HUES6 (cell line): ENCODE measurements around the gene SPAG9.
"Not testable (repeated sequence)": the region's sequence is repeated elsewhere in the genome, so short reads cannot be mapped to it uniquely, and the experiment has no call there.

ENCODE experiments used
- H3K27ac ChIP-seq: 2 replicates; pipeline ENCODE4 v1.7.0; 2013; ENCODE audit warnings: low read depth, mild to moderate bottlenecking, low read length, inconsistent platforms
- H3K27me3 ChIP-seq: 2 replicates; pipeline ENCODE4 v1.6.1; 2013; ENCODE audit warnings: low read length; ENCODE audit not compliant: control insufficient read depth, insufficient read depth
- H3K36me3 ChIP-seq: 2 replicates; pipeline ENCODE4 v1.6.1; 2013; ENCODE audit warnings: low read length; ENCODE audit not compliant: control insufficient read depth, insufficient read depth
- H3K4me1 ChIP-seq: 2 replicates; pipeline ENCODE4 v1.6.1; 2013; ENCODE audit warnings: low read length; ENCODE audit not compliant: control insufficient read depth, insufficient read depth
- H3K4me3 ChIP-seq: 2 replicates; pipeline ENCODE4 v1.5.1; 2013; ENCODE audit warnings: low read depth, low read length
- H3K9ac ChIP-seq: one replicate; pipeline ENCODE4 v1.6.1; 2013; ENCODE audit warnings: mild to moderate bottlenecking, low read length
- H3K9me3 ChIP-seq: 2 replicates; pipeline ENCODE4 v1.6.1; 2013; ENCODE audit warnings: low read depth, low read length; ENCODE audit not compliant: control insufficient read depth, insufficient read depth

The SPAG9 gene

DNA sequence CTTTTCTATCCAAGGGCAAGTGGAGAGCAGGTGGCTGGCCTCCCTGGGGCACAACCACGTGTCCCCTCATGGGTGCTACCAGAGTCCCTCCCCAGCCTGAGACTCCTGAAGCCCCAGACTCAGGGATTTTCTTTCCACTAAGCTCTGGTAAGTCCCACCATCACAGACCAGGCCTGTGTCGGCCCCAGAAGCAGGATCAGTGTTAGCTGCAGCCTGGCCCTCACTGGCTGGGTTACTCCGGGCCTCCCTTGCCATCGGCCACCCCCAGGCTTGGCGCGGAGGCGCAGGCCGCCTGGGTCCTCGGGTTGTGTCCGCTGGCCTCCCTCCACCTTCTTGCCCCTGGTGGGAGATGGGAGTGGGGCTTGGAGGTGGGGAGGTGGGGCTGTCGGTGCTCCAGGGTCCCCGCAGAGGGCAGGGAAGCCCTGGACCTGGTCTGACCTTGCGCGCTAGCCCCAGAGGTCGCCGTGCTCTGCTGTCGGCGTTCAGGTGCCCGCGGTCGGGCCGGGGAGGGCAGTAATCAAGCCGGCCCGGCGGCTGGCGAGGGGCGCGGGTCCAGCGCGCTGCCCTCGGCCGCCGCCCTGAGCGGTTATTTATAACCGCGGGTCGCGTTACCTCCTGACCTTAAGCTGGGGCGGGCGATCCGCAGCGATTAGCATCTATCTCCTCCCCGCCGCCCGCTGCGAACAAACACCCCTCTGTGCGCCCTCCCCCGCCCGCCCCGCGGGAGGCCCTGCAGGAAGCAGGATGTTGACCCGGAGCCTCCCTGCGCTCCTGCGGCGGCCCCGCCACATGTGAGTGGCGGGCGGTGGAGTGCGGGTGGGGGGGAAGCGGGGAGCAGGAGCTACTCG is 176.4 kb downstream of the SPAG9 start:
- H3K9me3 ChIP-seq: no peaks in the 10 kb centered on the region
- peaks cover 38% of the 10 kb centered on the region for H3K4me1 ChIP-seq
- peaks cover 27% of the 10 kb centered on the region for H3K27me3 ChIP-seq
- H3K36me3 ChIP-seq: no peaks in the 10 kb centered on the region
- H3K4me3 ChIP-seq: peak overlapping the region; percentile 57
- no peak overlapping the region for H3K27ac ChIP-seq
- peak overlapping the region; percentile 56 for H3K9ac ChIP-seq

DNA sequence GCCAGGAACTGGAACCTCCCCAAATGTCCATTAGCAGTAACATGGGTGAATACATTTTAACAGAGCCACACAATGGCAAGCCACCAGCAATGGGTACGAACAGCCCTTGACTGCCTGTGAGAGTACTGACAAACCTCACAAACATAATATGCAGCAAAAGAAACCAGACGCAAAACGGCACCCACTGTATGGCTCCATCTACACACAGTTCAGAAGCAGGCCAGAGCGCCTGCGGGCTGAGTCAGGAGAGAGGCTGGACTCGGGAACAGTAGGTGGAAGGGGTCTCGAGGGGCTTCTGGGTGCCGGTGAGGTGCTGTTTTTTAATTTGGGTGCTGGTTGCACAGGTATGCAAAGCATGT is 177.1 kb downstream of the SPAG9 start:
- Histone ChIP-seq H3K27ac (no peak overlapping the region), H3K4me3 (no peak overlapping the region), H3K9ac (no peak overlapping the region), H3K4me1 (peaks cover 31% of the 10 kb centered on the region), H3K9me3 (no peaks in the 10 kb centered on the region), H3K36me3 (no peaks in the 10 kb centered on the region), H3K27me3 (peaks cover 27% of the 10 kb centered on the region)

- Histone ChIP-seq H3K4me1 (peaks cover 18% of the 10 kb centered on the region), H3K27me3 (peaks cover 27% of the 10 kb centered on the region)
- not testable (repeated sequence) for H3K27ac ChIP-seq
These were observed 179.0 kb downstream of the SPAG9 start for GRCh38 chr17:50941676-50942048.

DNA sequence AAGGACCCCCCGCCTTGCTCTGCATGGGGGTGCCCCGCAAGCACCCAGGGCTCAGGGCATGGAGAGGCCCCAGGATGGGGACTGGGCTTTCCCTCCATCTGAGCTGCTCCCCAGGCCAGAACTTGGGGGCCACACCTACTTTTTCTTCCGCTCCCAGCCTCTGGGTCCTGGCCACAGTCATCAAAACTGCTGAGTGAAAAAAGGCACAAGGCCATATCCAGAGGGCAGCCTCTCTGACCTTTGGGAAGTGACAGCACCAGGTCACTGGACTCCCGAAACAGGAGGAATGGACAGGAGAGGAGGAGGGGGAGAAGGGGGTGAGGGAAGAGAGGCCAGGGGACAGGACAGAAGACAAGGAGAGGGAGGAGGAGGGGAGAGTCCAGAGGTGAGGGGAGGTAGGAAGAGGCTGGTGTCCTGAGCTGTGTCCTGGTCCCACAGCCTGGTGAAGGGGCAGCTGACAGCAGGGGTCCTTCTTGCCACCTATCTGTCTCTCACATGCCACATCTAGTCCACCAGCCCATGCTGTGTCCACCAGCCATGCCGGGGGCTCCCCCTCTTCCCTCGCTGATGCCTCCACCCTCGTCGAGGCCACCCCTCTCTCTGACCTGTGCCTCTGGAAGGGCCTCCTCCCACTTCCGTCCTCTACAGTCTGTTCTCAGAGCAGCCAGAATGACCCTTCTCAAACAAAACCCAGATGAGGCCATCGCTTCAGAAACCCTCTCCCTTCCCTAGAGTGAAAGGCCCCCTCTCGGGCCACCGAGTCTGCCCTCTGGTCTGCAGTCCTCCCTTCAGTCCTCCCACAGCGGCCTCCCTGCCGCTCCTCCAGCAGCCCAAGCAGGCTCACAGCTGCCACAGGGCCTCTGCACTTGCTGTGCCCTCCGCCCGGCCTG is 180.6 kb downstream of the SPAG9 start:
- no peaks in the 10 kb centered on the region for H3K36me3 ChIP-seq
- H3K9ac ChIP-seq: no peak overlapping the region
- no peak overlapping the region for H3K27ac ChIP-seq
- no peaks in the 10 kb centered on the region for H3K9me3 ChIP-seq
- H3K27me3 ChIP-seq: peaks cover 27% of the 10 kb centered on the region
- H3K4me1 ChIP-seq: peaks cover 14% of the 10 kb centered on the region
- no peak overlapping the region for H3K4me3 ChIP-seq

More at GRCh38 chr17:50941676-50942048, 179.0 kb downstream of the SPAG9 start:
- H3K36me3 ChIP-seq, H3K4me3 ChIP-seq, H3K9me3 ChIP-seq, H3K9ac ChIP-seq: not testable (repeated sequence)

GRCh38 chr17:50939542-50939794 is 181.2 kb downstream of the SPAG9 start:
- Histone ChIP-seq H3K36me3 (no peaks in the 10 kb centered on the region), H3K4me3 (no peak overlapping the region), H3K27me3 (peaks cover 24% of the 10 kb centered on the region), H3K27ac (no peak overlapping the region), H3K9me3 (no peaks in the 10 kb centered on the region), H3K4me1 (peaks cover 11% of the 10 kb centered on the region), H3K9ac (no peak overlapping the region)

DNA sequence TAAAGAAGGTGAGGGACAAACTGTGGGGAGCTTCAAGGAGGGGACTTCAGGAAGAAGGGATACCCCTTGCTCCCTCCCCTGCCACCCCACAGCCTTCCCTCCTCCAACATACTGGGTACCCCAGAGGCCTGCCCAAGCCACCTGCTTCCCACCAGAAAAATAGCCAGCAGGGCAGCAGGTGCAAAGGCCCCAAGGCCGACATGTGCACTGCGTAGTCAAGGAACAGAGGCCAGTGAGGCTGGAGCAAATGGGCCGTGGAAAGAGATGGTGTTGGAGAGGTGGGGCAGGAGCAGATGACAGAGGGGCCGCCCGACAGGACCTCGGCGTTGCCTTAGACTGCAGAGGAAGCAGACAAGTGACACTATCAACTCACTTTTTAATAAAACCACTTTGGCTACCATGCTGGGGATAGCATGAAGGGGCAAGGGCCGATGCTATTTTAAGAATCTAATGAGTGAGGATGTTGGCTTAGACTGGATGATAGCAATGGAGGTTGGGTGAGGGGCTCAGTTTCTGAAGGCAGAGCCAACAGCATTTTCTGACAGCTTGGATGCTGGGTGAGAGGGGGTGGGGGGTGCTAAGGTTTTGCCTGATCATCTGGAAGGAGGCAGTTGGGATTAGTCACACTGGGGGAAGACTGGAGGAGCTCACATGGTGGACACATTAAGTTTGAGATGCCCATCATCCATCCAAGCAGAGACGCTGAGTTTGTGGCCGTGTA is 181.7 kb downstream of the SPAG9 start:
- Histone ChIP-seq H3K27ac (no peak overlapping the region), H3K36me3 (no peaks in the 10 kb centered on the region), H3K9me3 (no peaks in the 10 kb centered on the region), H3K27me3 (peaks cover 20% of the 10 kb centered on the region), H3K4me3 (no peak overlapping the region), H3K4me1 (peaks cover 7% of the 10 kb centered on the region), H3K9ac (no peak overlapping the region)

DNA sequence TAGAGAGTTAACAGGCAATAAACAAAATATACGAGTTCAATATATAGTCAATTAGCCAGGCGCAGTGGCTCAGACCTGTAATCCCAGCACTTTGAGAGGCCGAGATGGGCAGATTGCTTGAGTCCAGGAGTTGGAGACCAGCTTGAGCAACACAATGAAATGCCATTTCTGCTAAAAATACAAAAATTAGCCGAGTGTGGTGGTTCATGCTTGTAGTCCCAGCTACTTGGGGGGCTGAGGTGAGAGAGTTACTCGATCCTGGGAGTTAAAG is 184.7 kb downstream of the SPAG9 start:
- H3K4me3 ChIP-seq: no peak overlapping the region
- no peak overlapping the region for H3K27ac ChIP-seq
- peaks cover 12% of the 10 kb centered on the region for H3K27me3 ChIP-seq
- H3K9ac ChIP-seq: no peak overlapping the region
- H3K36me3 ChIP-seq: no peaks in the 10 kb centered on the region
- H3K4me1 ChIP-seq: peaks cover under 1% of the 10 kb centered on the region; the same call in 1 of the 2 replicates
- no peaks in the 10 kb centered on the region for H3K9me3 ChIP-seq

DNA sequence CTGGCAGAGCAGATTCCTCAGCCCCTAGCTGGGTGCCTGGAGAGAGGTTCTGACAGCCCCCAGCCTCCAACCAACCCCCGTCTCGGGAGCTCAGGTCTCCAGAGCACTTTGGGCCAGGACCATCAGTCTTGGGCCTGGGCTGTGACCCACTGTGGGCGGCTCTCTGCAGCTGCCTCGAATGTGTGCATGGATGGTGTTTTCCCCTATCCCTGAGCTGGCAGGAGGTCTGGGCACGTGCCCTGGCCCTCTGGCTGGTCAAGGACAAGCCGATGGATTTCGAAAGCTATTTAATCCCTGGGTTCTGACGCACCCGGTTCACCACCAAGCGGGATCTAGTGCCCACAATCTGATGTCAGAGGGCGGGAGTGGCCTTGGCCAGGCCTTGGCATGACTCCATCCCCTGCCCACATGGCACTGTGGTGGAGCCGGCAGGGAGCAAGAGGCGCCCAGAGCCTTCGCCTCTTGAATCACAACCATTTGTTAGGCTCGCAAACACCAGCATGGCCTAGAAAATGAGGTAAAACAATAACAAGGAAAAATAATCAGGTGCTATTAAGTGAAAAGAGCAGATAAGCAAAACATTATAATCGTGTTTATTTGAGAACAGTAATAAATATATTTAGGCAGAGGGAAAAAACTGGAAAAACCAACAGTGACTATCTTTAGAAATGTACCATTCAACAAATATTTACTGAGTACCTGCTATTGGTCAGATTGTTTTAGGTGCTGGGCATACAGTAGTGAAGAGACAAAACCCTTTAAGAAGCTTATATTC is 185.3 kb downstream of the SPAG9 start:
- H3K9me3 ChIP-seq: no peaks in the 10 kb centered on the region
- no peak overlapping the region for H3K4me3 ChIP-seq
- H3K27ac ChIP-seq: no peak overlapping the region
- H3K27me3 ChIP-seq: peaks cover 12% of the 10 kb centered on the region
- no peaks in the 10 kb centered on the region for H3K36me3 ChIP-seq
- H3K9ac ChIP-seq: no peak overlapping the region
- peaks cover 3% of the 10 kb centered on the region; the same call in 1 of the 2 replicates for H3K4me1 ChIP-seq

GRCh38 chr17:50934672-50935220 is 185.9 kb downstream of the SPAG9 start:
- Histone ChIP-seq H3K4me3 (no peak overlapping the region), H3K36me3 (no peaks in the 10 kb centered on the region), H3K27ac (no peak overlapping the region), H3K27me3 (peaks cover 15% of the 10 kb centered on the region), H3K4me1 (peaks cover 9% of the 10 kb centered on the region; the same call in 1 of the 2 replicates), H3K9ac (no peak overlapping the region), H3K9me3 (no peaks in the 10 kb centered on the region)

GRCh38 chr17:50934161-50934560 is 186.5 kb downstream of the SPAG9 start:
- Histone ChIP-seq H3K9ac (no peak overlapping the region), H3K4me3 (no peak overlapping the region), H3K36me3 (no peaks in the 10 kb centered on the region), H3K27me3 (peaks cover 19% of the 10 kb centered on the region), H3K27ac (no peak overlapping the region), H3K4me1 (peaks cover 10% of the 10 kb centered on the region; the same call in 1 of the 2 replicates), H3K9me3 (no peaks in the 10 kb centered on the region)
